Kidney tubule cell (primary cell): Measurements from ENCODE around the gene SPOCK1.

Experiments used
- DNase-seq: peaks from one replicate; pipeline ENCODE4 v3.0.0-alpha.2; 2018; ENCODE audit warnings: low spot score

Gene SPOCK1

DNA sequence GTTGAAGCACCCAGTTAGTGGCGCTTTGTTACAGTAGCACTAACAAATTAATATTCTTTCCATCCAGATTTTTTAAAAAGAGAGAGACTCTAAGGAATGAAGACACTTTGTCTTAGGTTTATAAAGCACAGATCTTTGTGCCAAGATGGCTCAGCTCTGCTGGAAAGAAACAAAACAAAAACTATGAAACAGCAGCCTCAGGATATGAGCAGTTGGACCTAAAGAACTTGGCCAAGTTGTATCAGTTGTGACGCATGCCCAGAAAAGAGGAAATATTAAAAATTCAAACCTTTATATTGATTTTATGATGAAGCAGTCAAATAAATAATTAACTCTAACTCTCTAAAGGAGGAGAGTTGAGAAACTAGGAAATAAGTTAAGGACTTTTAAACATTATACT lies 427.2 kb downstream of the SPOCK1 start:
- DNase-seq, result peak; percentile 9

DNA sequence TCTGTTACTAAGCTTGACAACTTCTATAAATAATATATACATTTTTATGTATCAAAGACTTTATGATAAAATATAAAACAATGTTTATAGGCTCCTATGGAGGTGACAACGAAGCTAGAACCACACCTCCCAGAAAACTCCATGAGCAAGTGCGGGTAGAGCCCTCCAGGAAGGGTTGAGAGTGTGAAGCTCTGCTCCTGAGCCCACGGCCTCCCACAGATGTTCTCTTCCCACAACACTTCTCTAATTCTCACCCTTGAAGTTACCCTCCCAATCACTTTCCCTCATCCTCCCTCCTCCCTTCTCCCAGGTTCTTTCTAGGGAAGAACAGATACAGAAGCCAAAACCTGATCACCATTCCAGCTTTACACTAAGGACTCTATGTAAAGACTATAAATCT lies 427.6 kb downstream of the SPOCK1 start:
- no peak for DNase-seq

DNA sequence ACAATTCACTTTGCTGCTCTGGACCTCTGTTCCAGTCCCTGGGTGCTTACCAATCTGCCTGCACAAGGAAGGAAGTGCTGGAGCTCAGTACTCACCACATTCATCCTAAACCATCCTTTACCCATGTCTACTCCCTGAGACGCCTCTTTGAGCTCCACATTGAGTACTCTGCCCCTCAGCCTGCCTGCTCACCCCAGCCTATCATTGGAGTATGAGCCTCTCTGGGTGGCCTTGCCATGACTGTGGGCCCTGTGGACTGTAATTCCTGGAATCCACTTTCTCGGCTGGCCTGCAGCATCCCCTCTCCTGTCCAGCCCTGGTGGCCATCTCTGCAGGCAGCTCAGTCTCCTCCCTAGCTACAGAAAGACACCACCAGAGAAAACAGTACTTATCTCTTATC lies 428.6 kb downstream of the SPOCK1 start:
- no peak for DNase-seq

- DNase-seq, result no peak
Measured at GRCh38 chr5:137069358-137069757, 429.8 kb downstream of the SPOCK1 start.

- DNase-seq, result no peak
Measured at GRCh38 chr5:137061382-137061781, 437.7 kb downstream of the SPOCK1 start.

- no peak for DNase-seq
Measured at GRCh38 chr5:137058089-137058488, 441.0 kb downstream of the SPOCK1 start.

DNA sequence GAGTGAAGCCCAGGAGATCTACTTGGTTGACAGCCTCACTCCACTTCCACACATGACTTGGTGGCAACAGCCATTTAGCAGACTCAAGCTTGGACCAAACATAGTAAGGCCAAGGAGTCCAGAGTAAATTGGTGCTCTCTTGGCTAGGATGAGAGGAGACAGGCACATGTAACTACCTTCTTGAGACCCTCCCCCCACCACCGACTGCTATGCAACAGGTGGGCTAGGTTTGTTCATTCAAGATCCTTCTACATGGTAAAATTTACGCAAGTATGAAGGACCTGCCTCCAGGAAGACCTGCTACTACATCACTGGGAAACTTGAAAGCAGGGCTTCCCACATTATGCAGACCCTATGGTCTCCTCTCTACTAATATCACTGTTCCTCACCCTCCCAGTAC lies 442.4 kb downstream of the SPOCK1 start:
- DNase-seq, result no peak

DNA sequence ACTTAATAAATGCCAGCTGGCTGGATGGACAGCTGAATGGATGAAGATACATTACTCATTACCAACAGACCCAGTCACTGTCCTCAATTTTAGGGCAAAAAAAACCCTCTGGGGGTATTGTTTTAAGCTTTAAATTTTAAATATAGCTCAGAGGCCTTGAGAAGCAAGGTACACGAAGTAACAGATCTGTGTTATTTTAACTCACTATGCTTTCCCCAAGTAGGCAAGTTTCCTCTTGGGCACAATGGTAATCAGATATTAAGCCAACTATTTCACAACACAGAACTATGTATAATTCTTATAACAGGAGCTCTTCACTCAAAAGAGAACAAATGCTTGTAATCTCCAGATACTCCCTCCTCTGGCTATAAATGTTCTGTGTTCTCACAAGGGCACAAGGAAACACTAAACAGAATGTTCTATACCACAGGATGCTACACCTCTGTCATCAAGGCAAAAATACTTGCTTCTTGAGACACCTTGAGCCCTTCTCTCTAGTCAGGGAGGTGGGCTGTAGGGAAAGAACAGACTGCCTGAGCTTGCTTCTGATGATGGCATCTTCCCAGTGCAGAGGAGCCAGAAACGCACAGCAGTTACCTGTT lies 443.8 kb downstream of the SPOCK1 start:
- DNase-seq, result no peak

DNA sequence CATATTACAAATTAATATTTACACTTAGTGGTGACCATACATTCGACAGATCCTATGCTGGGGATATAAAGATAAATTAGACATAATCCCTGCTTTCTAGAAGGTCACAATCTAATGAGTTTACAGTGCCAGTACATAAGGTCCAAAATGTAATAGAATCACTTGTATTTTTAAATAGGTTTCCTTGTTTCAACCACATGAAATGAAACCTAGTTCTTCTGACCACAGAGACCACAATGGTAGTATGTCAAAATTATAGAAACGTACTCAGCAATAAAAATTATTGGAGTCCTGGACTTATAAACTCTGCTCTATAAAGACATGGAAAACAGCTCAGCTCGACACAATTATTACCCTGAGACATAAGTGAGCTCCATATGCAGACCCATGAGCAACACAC lies 444.3 kb downstream of the SPOCK1 start:
- no peak for DNase-seq

DNA sequence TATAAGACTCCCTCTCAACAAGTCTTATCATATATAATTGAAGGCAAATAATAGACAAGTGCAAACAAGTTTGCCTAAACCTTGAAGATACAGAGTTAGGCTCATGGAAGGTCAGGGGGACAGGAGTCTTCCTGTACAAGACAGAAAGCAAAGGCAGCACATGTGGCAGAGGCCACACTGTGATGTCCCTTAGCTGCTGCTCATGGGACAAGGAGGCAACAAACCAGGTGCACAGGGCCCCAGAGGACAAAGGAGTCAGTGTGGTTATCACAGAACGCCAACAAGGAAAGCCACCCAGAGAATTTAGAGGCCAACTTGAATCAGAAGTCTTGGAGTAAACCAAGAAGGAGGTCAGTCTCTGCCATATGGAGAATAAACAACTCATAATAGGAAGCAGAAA lies 444.8 kb downstream of the SPOCK1 start:
- DNase-seq, result no peak

GRCh38 chr5:137051161-137051560 lies 448.0 kb downstream of the SPOCK1 start:
- DNase-seq, result peak; percentile 15

DNA sequence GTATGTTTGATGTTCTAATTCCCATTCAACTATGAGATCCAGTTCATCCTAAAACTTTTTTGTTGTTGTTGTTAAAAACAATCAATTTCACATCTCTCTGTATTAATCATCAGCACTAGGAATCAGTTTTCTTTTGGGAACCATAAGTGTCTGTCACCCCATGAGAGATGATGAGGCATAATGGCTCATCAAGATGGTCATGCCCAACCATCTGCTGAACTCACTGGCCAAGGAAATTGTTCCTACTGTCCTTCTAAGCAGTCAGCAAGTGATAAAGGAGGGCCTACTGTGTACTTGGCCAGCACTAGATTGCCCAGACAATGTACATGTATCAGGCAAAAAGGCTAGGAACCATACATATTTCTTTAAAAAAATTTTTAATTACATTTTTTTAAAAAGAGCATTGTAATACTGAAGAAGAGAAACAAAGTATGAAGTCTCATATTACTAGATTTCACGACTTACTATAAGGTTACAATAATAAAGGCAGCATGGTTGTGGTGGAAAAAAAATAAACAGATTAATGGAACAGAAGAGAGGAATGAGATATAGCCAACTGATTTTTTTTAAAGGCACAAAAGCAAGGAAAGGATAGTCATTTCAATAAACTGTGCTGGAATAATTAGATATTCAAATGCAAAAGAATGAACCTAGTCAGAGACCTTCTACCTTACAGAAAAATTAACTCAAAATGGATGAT lies 458.3 kb downstream of the SPOCK1 start:
- DNase-seq, result no peak

GRCh38 chr5:137040024-137040423 lies 459.1 kb downstream of the SPOCK1 start:
- DNase-seq, result no peak

DNA sequence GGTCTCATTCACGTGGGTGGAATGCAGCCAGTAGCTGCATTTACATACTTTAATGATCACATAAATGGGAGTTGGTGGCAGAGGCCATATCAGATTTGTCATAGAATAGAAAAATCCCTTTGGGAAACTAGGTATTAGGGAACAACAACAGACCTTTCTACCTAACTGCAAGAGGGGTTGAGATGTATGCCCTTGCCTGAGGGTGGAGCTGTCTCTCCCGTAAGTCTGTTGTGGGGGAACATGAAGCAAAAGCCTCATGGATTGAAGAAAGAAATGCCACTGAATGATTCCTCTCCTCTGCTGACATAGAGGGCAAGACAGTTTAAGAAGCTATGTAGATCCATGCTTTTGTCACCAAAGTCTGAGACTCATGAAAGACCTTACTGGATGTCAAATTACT lies 461.3 kb downstream of the SPOCK1 start:
- no peak for DNase-seq

- DNase-seq, result peak; percentile 56
Measured at GRCh38 chr5:137036640-137037039, 462.5 kb downstream of the SPOCK1 start.

DNA sequence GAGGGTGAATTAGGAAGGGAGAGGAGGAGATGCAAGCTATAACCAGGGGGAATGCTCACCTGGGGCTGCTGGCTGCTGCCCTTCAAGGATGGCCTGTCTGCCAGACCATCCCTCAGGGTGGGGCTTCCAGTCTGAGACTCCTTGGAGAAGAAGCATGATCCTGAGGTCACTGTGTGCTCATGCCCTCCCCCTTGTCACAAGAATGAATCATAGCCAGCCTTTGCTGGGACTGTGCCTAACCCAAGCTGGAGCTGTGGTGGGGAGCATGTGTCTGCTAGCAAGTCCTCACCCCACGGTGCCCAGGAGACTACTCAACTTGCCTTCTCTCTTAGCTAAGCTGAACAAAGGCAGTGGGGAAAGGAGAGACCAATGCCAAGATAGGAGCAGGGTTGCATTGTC lies 463.6 kb downstream of the SPOCK1 start:
- peak; percentile 30 for DNase-seq

GRCh38 chr5:137034764-137035479 lies 464.2 kb downstream of the SPOCK1 start:
- no peak for DNase-seq

- no peak for DNase-seq
Measured at GRCh38 chr5:137034213-137034612, 464.9 kb downstream of the SPOCK1 start.

- DNase-seq, result no peak
Measured at GRCh38 chr5:137032929-137033328, 466.2 kb downstream of the SPOCK1 start.

- DNase-seq, result no peak
Measured at GRCh38 chr5:137027758-137028157, 471.4 kb downstream of the SPOCK1 start.

DNA sequence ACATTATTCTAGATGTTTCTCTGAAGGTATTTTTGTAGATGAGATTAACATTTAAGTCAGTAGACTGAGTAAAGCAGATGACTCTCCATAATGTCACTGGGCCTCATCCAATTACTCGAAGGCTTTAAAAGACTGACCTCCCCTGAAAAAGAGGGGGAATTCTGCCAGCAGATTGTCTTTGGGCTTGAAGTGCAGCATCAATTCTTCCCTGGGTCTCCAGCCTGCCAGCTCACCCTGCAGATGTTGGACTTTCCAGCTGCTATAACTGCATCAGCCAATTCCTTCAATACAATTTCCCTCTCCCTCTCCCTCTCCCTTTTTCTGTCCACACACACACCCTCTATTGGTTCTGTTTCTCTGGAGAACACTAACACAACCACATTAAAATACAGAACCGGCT lies 472.8 kb downstream of the SPOCK1 start:
- no peak for DNase-seq

- DNase-seq, result no peak
Measured at GRCh38 chr5:137024044-137024443, 475.1 kb downstream of the SPOCK1 start.

- DNase-seq, result no peak
Measured at GRCh38 chr5:137023371-137023770, 475.8 kb downstream of the SPOCK1 start.
